Effector CD4-positive, alpha-beta T cell (primary cell): ENCODE results near the gene SCN4A.

Experiments
- DNase-seq: peaks from one replicate; pipeline ENCODE4 v3.0.0-alpha.2; 2020

The SCN4A gene

GRCh38 chr17:63954402-63955063 is 18.2 kb downstream of the SCN4A start:
- no peak for DNase-seq

GRCh38 chr17:63950940-63951907 is 21.5 kb downstream of the SCN4A start:
- no peak for DNase-seq

DNA sequence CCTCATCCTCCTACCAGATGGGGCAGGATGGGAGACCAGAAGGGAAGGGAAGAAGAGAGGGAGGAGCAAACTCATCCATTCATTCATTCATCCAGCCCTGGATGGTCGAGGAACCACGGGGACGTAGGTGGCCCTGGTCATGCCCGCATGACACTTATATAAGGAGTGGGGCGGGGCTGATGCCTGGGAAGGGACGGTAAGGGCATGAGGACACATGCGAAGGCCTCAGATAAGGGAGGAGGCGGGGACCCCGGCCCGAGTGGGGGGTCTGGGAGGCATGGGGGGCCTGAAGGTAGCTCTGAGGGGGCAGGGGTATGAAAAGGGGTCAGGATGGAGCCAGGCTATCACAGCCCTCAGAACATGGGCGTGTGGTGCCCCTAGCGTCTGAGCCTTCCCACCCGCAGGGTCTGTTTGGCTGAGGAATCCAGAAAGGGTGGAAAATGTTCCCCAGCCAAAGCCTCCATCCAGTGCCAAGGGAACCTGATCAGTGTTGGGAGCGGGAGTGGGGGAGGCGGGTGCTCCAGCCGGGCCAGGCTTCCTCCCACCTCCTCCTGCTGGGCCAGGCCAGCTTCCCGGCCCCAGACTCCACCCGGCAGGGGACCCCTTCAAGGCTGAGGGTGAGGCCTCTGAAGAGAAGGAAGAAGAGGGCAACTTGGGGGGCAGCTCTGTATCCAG is 23.0 kb downstream of the SCN4A start:
- no peak for DNase-seq

DNA sequence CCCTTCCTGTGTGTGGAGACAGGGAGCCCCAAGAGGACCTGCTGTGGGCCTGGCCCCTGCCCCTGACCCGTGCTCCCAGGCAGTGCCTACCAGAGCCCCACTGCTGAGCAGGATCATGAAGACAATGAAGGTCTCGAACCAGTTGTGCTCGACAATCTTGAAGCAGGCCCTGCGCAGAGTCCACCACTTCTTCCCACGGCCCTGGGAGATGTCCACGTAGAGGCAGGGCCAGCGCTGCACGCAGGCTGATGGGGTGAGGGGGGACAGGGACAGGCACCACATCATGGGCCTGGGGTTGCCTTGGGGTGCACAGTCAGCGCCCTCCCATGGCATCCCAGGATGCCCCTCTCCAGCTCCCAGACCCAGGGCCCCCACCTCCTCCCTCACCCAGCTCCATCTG is 24.2 kb downstream of the SCN4A start:
- no peak for DNase-seq

DNA sequence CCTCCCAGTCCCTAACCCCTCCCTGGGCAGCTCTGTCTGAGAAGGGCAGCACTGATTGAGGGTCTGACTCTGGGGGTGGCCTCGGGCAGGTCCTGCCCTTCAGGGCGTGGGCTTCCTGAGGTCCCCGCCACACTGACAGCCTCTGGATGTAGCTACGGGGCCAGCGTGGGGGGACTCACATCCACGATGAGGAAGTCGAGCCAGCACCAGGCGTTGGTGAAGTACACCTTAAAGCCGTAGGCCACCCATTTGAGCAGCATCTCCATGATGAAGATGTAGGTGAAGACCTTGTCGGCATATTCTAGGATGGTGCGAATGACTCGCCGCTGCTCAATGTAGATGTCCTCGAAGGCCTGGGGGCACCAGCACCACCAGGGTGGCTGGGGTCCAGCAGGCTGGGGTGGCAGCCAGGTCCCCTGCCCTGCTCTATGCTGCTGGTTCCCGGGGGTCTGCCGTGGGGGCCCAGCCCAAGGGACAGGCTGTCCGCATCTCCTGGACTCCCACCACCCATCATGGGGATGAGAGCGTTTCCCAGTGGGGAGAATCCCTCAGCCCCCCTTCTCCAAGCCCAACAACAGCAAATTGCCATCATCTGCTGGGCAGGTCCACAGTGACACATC is 24.9 kb downstream of the SCN4A start:
- DNase-seq, result no peak

DNA sequence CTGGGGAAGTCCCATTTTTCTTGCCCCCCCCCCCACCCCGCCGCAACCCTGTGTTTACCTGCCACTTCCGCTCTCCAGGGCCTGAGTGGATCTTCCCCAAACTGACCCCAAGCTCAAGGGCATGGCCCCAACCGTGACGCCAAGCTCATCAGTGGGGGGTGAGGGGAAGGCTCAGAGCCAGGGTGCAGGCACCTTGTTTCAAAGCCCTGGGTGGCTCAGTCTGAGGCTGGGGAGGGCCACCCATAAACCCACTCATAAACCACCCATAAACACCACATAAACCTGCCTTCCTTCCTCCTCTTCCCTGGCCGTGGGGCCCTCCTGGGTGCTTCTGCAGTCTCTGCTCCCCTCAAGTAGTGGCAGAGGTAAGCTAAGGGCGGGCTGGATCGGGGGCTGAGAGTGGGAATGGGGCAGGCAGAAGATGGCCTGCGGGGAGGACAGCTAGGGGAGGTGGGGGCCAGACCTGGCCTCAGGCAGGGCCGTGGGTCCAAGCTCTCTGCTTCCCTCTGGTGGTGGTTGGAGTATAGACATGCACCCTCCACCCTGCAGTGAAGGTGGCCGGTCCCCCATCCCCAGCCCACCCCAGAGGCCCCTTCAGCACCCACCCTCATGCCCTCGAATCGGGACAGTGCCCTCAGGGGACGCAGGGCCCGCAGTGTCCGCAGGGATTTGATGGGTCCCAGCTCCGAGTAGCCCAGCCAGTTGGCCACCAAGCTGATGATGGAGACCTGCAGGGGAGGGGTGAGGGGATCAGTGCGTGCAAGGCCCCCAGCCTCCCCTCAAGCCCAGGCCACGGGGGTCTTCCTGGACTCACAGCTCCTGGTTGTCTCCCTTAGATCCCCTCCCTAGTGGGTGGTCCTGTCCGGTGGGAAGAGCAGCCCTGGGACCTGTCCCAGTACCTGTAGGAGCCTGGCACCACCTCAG is 26.0 kb downstream of the SCN4A start:
- peak; percentile 52 for DNase-seq

DNA sequence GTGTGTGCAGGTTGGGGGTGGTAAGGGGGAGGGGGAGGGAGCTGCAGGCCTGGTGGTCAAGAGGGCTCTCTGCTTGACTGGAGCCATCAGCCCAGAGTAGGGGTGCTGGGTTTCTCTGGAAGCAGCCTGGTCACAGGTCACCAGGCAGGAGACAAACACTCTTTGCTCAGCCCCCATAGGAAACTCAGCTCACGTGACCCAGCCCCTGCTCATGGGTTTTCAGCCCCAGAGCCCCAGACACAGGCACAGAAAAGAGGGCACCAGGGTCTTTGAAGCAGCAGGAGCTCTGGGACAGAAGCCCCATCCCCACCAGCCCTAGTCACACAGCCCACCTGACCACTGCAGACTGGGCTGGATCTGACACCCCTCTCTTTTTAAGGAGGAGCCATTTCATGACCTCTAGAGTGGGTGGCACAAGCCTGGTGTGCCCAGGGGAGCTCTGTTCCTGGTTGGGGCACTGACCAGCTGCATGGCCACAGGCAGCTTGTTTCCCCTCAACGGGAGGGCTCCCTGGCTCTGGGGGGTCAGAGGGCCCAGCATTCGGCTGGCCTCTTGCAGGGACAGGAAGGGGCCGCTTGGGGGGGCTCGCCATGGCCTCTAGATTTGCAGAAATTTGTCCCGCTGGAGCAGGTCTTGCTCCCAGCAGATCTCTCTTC is 26.8 kb downstream of the SCN4A start:
- DNase-seq, result no peak

DNA sequence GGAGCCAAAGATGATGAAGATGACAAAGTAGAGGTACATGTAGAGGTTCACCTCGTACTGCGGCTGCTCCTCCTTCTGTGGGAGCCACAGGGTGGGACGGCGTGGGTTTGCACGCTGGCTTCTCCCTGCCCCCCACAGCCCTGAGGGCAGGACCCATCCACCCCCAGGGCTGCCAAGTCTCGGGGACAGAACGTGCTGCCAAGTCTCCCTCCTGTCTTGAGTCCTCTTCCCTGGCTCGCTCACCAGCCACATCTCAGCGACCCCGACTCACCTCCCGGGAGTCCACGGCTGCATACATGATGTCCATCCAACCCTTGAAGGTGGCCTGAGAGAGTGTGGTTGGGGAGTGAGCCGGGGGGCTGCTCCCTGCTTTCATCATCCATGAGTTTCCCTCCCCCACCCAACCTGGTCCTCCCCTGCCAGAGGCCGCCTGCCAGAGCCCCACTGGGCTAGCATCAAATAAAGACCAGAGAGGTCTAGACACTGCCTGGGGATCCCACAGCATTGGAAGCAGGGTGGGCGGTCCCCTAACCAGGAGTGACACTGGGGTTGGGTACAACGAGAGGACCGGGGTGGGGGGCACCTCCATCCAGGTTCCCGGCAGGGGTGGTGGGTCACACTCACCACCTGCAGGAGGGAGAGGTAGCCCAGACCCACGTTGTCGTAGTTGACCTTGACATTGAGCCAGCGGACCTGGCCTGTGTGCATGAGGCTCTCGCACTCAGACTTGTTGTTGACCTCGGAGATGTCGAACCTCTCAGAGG is 27.8 kb downstream of the SCN4A start:
- no peak for DNase-seq

GRCh38 chr17:63943745-63944144 is 29.0 kb downstream of the SCN4A start:
- DNase-seq, result no peak

DNA sequence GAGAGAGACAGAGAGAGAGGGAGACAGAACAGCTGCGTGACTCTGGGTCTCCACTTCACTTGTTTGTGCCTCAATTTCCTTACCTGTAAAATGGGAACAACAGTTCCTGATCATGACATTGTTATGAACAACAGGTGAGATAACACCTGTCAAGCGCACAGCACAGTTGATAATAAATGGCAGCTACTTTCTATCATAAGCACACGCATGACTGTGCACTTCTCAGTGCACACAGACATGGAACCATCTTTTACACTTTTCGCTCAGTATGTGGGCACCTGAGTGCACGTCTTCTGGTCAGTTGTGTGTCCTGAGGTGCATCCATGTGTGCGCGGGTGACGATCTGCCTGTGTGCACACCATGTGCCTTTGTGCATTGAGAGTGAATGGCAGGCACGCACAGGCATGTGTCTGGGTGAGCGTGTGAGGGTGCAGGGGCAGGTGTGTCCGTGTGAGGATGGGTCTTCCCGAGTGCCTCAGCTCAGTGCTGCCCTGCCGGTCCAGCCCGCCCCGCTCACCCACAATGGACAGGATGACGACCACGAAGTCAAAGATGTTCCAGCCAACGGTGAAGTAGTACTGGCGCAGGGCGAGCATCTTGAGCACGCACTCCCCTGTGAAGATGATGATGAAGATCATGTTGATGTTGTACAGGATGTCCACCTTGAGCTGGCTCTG is 30.3 kb downstream of the SCN4A start:
- no peak for DNase-seq

DNA sequence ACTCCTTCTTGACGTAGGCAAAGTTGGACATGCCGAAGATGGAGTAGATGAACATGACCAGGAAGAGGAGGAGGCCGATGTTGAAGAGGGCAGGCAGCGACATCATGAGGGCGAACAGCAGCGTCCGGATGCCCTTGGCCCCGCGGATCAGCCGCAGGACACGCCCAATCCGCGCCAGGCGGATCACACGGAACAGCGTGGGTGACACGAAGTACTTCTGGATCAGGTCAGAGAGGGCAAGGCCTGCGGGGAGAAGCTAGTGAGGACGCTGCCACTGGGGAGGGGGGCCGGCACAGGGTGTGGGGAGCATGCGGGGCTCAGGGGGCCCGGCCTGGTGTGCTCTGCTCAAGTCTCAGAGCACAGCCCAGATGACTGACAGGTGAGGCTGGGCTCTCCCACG is 31.0 kb downstream of the SCN4A start:
- DNase-seq, result no peak

GRCh38 chr17:63941162-63941561 is 31.6 kb downstream of the SCN4A start:
- DNase-seq, result no peak

DNA sequence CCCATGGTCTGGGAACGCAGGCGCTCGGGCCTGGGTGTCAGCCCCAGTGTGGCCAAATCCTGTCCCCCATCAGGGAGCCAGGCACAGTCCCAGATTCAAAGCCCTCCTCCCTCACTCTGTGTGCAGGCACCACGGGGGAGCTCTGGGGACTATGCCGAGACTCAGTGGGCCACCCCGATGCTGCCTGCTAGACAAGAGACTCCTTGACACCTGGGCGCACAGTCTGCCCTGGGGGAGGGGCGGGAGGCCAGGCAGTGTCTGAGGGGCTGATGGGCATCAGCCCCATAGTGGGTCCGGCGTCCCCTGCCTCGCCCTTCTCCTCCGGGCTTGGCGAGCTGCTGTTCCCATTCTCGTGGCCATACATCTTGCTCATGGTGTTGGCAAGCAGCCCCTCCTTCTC is 32.1 kb downstream of the SCN4A start:
- DNase-seq, result no peak

DNA sequence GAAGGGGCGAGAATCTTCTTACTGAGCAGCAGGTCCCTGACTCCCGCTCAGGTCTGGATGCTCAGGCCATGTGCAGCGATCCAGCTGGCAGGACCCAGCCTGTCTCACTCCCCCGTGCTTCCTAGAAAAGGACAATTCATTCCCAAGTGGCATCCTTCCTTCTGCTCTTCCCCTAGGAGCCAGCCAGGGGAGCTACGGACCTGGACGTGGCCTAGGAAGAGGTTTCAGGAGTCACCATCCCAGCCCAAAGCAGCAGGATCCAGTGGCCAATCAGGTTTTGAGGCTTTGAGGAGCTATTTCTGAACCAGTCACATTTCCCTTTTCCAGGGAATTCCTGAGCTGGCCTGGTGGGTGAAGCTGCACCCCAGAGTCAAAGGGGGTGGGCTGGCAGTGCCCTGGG is 32.8 kb downstream of the SCN4A start:
- no peak for DNase-seq

DNA sequence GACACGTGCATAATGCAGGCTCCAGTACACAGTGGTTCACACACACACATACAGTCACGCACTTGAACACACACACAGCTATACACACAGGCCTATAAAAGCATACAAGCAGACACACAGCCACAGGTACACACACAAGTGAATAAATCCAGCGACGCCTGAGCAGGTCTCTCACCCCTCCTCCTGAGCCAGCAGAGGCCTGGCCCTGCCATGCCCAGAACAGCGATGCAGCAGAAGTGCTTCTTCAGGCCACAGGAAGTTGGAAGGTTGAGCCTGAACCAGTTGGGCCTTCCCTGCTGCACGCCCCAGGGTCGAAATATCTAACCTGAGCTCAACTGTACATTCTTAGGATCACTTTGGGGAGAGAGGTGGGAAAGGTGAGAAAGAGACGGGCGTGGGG is 33.3 kb downstream of the SCN4A start:
- DNase-seq, result no peak

- no peak for DNase-seq
Observed at GRCh38 chr17:63937920-63938319, 34.8 kb downstream of the SCN4A start.

- DNase-seq, result no peak
Observed at GRCh38 chr17:63937319-63937718, 35.4 kb downstream of the SCN4A start.

- DNase-seq, result no peak
Observed at GRCh38 chr17:63934183-63935112, 38.3 kb downstream of the SCN4A start.

DNA sequence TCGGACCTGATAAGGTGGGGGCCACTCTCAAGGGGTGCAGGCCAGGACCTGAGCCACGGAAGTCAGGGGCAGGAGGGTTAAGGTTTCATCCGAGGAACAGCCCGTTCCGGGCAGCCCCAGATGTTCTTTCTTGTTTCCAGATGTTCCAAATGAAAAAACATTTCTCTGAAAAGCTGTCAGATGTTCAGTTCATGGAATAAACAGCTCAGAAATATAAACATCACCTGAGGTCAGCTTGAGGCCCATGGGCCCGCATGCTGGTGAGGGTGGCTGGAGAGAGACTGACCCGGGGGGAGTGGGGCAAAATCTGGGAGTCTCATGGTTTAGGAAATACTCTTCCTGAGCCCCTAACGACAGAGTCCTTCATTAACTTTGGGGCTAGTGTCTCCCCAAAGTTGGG is 39.1 kb downstream of the SCN4A start:
- no peak for DNase-seq
